MCF 10A (cell line): ENCODE data around the gene AATK. TPM values are rescaled to one million over a fixed set of nuclear protein-coding genes. Genes with fewer than 3 reads are reported as not detected.
"Not testable (repeated sequence)": the region's sequence is repeated elsewhere in the genome, so short reads cannot be mapped to it uniquely, and the experiment has no call there.

Experiments
- BruUV-seq: library from RNA; stranded (reverse); fragments of 400-500 nt; replicated peaks from 2 replicates; lab custom pipeline; 2021; lab: Mats Ljungman, UMichigan
- CTCF ChIA-PET: fragments of 300-600 bp; sonication (Branson Sonifier 250); formaldehyde crosslinking; extraction: SDS; loops from one replicate; lab custom pipeline; 2021; ENCODE audit warnings: antibody characterized with exemption, inconsistent platforms; lab: Yijun Ruan, JAX
- POLR2A ChIA-PET: fragments of 300-600, 350-650 bp; sonication (Branson Sonifier 250); formaldehyde crosslinking; extraction: SDS; loops from one replicate; lab custom pipeline; 2020; ENCODE audit warnings: antibody characterized with exemption, inconsistent platforms; lab: Yijun Ruan, JAX
- DNase-seq: peaks from one replicate; pipeline ENCODE4 v3.0.0-alpha.2; 2018; ENCODE audit not compliant: unreplicated experiment
- H3K27ac Mint-ChIP-seq: one replicate; pipeline ENCODE4 v1.8.0; 2022; ENCODE audit warnings: mild to moderate bottlenecking, low read depth, mixed read lengths; ENCODE audit not compliant: unreplicated experiment
- H3K27me3 Mint-ChIP-seq: one replicate; pipeline ENCODE4 v1.8.0; 2022; ENCODE audit warnings: mixed read lengths; ENCODE audit not compliant: insufficient read depth, unreplicated experiment
- H3K36me3 Mint-ChIP-seq: one replicate; pipeline ENCODE4 v1.8.0; 2022; ENCODE audit warnings: mild to moderate bottlenecking, moderate library complexity, mixed read lengths; ENCODE audit not compliant: insufficient read depth, unreplicated experiment
- H3K4me1 Mint-ChIP-seq: one replicate; pipeline ENCODE4 v1.8.0; 2022; ENCODE audit warnings: mixed read lengths; ENCODE audit not compliant: insufficient read depth, unreplicated experiment
- H3K4me3 Mint-ChIP-seq: one replicate; pipeline ENCODE4 v1.8.0; 2022; ENCODE audit warnings: mild to moderate bottlenecking, moderate library complexity, mixed read lengths; ENCODE audit not compliant: unreplicated experiment
- H3K9me3 Mint-ChIP-seq: one replicate; pipeline ENCODE4 v1.8.0; 2022; ENCODE audit warnings: mixed read lengths; ENCODE audit not compliant: unreplicated experiment
- CTCF ChIP-seq: fragments of 200-600 bp; IDR thresholded peaks from one replicate; pipeline ENCODE4 v1.8.0; 2022; ENCODE audit warnings: antibody characterized with exemption, mild to moderate bottlenecking; ENCODE audit not compliant: unreplicated experiment
- intact Hi-C: fragments of 100-400 bp; cut with micrococcal nuclease; formaldehyde crosslinking; loops from 2 replicates; pipeline ENCODE4 v1.14.1; 2022
- total RNA-seq: library from RNA; stranded (reverse); gene quantifications from 2 replicates; pipeline ENCODE4 v1.2.3, GENCODE V29; 2022

Gene AATK
- total RNA-seq, 1 experiment from 2014 or later = 1.4 TPM

GRCh38 chr17:81154961-81155360 is 11.1 kb downstream of the AATK start:
- no TSS peak for BruUV-seq
- no peak for DNase-seq
- TF ChIP-seq CTCF = no peak
- Mint-ChIP-seq H3K4me3 (no peak overlapping the region), H3K4me1 (no peaks in the 10 kb centered on the region), H3K27ac (no peak overlapping the region), H3K27me3 (peaks cover 9% of the 10 kb centered on the region), H3K36me3 (no peaks in the 10 kb centered on the region), H3K9me3 (no peaks in the 10 kb centered on the region)
- ChIA-PET POLR2A (no interaction called here), CTCF (interaction anchor here (0.7 kb wide), 1 partner anchor 32 kb away, joined by 3 read pairs; no protein-coding TSS in a partner anchor)
- intact Hi-C loops = no loop called here

- POLR2A ChIA-PET = interaction anchor here (0.7 kb wide), 1 partner anchor 1152 kb away, joined by 3 read pairs; no protein-coding TSS in a partner anchor
- H3K9me3 Mint-ChIP-seq, DNase-seq, H3K4me3 Mint-ChIP-seq, H3K36me3 Mint-ChIP-seq, BruUV-seq, H3K27ac Mint-ChIP-seq, H3K4me1 Mint-ChIP-seq, intact Hi-C loops: not testable (repeated sequence)
- CTCF ChIA-PET = interaction anchor here (0.6 to 1.6 kb wide), 4 partner anchors 11 to 369 kb away, joined by 3 to 6 read pairs (median 3); no protein-coding TSS in a partner anchor
- peaks cover 15% of the 10 kb centered on the region for H3K27me3 Mint-ChIP-seq
These were observed 12.0 kb downstream of the AATK start for GRCh38 chr17:81154016-81154415.

DNA sequence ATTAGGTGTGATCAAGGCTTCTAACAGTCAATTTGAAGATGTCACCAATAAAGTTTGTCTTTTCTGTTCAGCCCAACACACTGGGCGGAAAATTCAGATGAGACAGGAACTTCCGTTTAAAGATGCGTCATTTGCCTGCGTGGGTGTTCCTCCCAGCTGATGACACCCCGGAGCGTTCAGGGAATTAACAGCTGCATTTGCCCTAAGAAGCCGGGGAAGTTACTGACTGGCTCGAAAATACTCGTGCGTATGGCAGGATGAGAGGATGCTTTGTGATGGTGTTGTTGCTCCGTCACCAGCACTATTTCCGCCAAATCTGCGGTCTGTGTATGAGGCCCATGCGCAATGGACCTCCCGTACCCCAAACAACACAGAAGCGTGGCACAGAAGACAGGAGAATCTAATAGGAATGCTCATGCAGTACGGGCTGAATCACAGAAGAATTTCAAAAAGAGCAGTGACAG is 12.6 kb downstream of the AATK start:
- POLR2A ChIA-PET = interaction anchor here (0.7 to 1.1 kb wide), 2 partner anchors 26 to 1152 kb away, joined by 3 read pairs; no protein-coding TSS in a partner anchor
- intact Hi-C loops = no loop called here
- TF ChIP-seq CTCF = no peak
- DNase-seq = peak; percentile 40
- CTCF ChIA-PET = interaction anchor here (0.6 to 1.6 kb wide), 3 partner anchors 10 to 369 kb away, joined by 3 to 6 read pairs (median 3); no protein-coding TSS in a partner anchor
- Mint-ChIP-seq H3K4me1 (no peaks in the 10 kb centered on the region), H3K27ac (no peak overlapping the region), H3K36me3 (no peaks in the 10 kb centered on the region), H3K9me3 (no peaks in the 10 kb centered on the region), H3K4me3 (no peak overlapping the region), H3K27me3 (peaks cover 15% of the 10 kb centered on the region)
- BruUV-seq = no TSS peak

GRCh38 chr17:81152288-81152828 is 13.7 kb downstream of the AATK start:
- peaks cover 15% of the 10 kb centered on the region for H3K27me3 Mint-ChIP-seq
- no peaks in the 10 kb centered on the region for H3K4me1 Mint-ChIP-seq
- no TSS peak for BruUV-seq
- POLR2A ChIA-PET = interaction anchor here (0.6 to 1.1 kb wide), 2 partner anchors 17 to 27 kb away, joined by 3 read pairs; no protein-coding TSS in a partner anchor
- H3K9me3 Mint-ChIP-seq = no peaks in the 10 kb centered on the region
- CTCF ChIA-PET = interaction anchor here (1.6 kb wide), 1 partner anchor 9 kb away, joined by 6 read pairs; no protein-coding TSS in a partner anchor
- no peaks in the 10 kb centered on the region for H3K36me3 Mint-ChIP-seq
- no peak for TF ChIP-seq CTCF
- DNase-seq = no peak
- H3K4me3 Mint-ChIP-seq = no peak overlapping the region
- no peak overlapping the region for H3K27ac Mint-ChIP-seq
- intact Hi-C loops = no loop called here
